ENCODE data around the gene SP4.

The SP4 gene

GRCh38 chr7:21414795-21415393 is 13.0 kb upstream of the SP4 start:
- Histone ChIP-seq H3K9ac (ENCODE audit: low read depth in 1 of 2, low read length in 2 of 2) (no peak overlapping the region), H3K27ac (ENCODE audit: low read depth, low read length) (no peak overlapping the region), H3K4me1 (ENCODE audit: control insufficient read depth in 1 of 2, insufficient read depth in 2 of 2, low read length in 2 of 2) (peaks cover 0 to 13% of the 10 kb centered on the region in 2 donors), H3K36me3 (ENCODE audit: control insufficient read depth in 1 of 2, insufficient read depth in 2 of 2, low read length in 2 of 2) (no peaks in the 10 kb centered on the region), H3K9me3 (ENCODE audit: control insufficient read depth in 1 of 2, low read length in 2 of 2) (no peaks in the 10 kb centered on the region), H3K4me3 (ENCODE audit: low read depth in 1 of 2, low read length in 2 of 2) (no peak overlapping the region), H3K27me3 (ENCODE audit: control insufficient read depth in 1 of 2, insufficient read depth in 2 of 2, low read length in 2 of 2) (no peaks in the 10 kb centered on the region)

GRCh38 chr7:21417647-21418046 is 10.2 kb upstream of the SP4 start:
- no peak overlapping the region for H3K9ac ChIP-seq (ENCODE audit: low read depth in 1 of 2, low read length in 2 of 2)
- H3K27ac ChIP-seq (ENCODE audit: low read depth, low read length) = no peak overlapping the region
- no peaks in the 10 kb centered on the region for H3K4me1 ChIP-seq (ENCODE audit: control insufficient read depth in 1 of 2, insufficient read depth in 2 of 2, low read length in 2 of 2)
- H3K9me3 ChIP-seq (ENCODE audit: control insufficient read depth in 1 of 2, low read length in 2 of 2) = no peaks in the 10 kb centered on the region
- H3K4me3 ChIP-seq (ENCODE audit: low read depth in 1 of 2, low read length in 2 of 2) = no peak overlapping the region
- no peaks in the 10 kb centered on the region for H3K27me3 ChIP-seq (ENCODE audit: control insufficient read depth in 1 of 2, insufficient read depth in 2 of 2, low read length in 2 of 2)
- no peaks in the 10 kb centered on the region for H3K36me3 ChIP-seq (ENCODE audit: control insufficient read depth in 1 of 2, insufficient read depth in 2 of 2, low read length in 2 of 2)

- no peak overlapping the region for H3K4me3 ChIP-seq (ENCODE audit: low read depth in 1 of 2, low read length in 2 of 2)
- no peak overlapping the region for H3K27ac ChIP-seq (ENCODE audit: low read depth, low read length)
- H3K9ac ChIP-seq (ENCODE audit: low read depth in 1 of 2, low read length in 2 of 2) = no peak overlapping the region
- H3K27me3 ChIP-seq (ENCODE audit: control insufficient read depth in 1 of 2, insufficient read depth in 2 of 2, low read length in 2 of 2) = no peaks in the 10 kb centered on the region
- no peaks in the 10 kb centered on the region for H3K9me3 ChIP-seq (ENCODE audit: control insufficient read depth in 1 of 2, low read length in 2 of 2)
- peaks cover 7 to 8% of the 10 kb centered on the region in 2 donors for H3K4me1 ChIP-seq (ENCODE audit: control insufficient read depth in 1 of 2, insufficient read depth in 2 of 2, low read length in 2 of 2)
- H3K36me3 ChIP-seq (ENCODE audit: control insufficient read depth in 1 of 2, insufficient read depth in 2 of 2, low read length in 2 of 2) = no peaks in the 10 kb centered on the region
Observed at GRCh38 chr7:21422751-21423150, 5.1 kb upstream of the SP4 start.

DNA sequence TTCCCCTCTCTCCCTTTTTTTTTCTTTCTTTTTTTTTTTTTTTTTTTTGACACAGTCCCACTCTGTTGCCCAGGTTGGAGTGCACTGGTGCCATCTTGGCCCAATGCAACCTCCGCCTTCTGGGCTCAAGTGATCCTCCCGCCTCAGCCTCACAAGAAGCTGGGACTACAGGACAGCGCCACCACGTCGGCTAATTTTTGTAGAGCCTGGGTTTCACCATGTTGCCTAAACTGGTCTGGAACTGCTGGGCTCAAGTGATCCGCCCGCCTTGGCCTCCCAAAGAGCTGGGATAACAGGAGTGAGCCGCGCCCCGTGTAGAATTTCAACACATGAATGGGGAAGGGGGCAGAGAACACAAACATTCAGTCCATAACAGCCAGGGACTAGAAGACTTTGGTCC is 2.6 kb upstream of the SP4 start:
- no peaks in the 10 kb centered on the region for H3K36me3 ChIP-seq (ENCODE audit: control insufficient read depth in 1 of 2, insufficient read depth in 2 of 2, low read length in 2 of 2)
- no peak overlapping the region for H3K4me3 ChIP-seq (ENCODE audit: low read depth in 1 of 2, low read length in 2 of 2)
- H3K9ac ChIP-seq (ENCODE audit: low read depth in 1 of 2, low read length in 2 of 2) = no peak overlapping the region
- H3K4me1 ChIP-seq (ENCODE audit: control insufficient read depth in 1 of 2, insufficient read depth in 2 of 2, low read length in 2 of 2) = peaks cover 25% of the 10 kb centered on the region in 2 donors
- no peak overlapping the region for H3K27ac ChIP-seq (ENCODE audit: low read depth, low read length)
- no peaks in the 10 kb centered on the region for H3K27me3 ChIP-seq (ENCODE audit: control insufficient read depth in 1 of 2, insufficient read depth in 2 of 2, low read length in 2 of 2)
- no peaks in the 10 kb centered on the region for H3K9me3 ChIP-seq (ENCODE audit: control insufficient read depth in 1 of 2, low read length in 2 of 2)

- Histone ChIP-seq H3K36me3 (ENCODE audit: control insufficient read depth in 1 of 2, insufficient read depth in 2 of 2, low read length in 2 of 2) (no peaks in the 10 kb centered on the region), H3K27ac (ENCODE audit: low read depth, low read length) (no peak overlapping the region), H3K27me3 (ENCODE audit: control insufficient read depth in 1 of 2, insufficient read depth in 2 of 2, low read length in 2 of 2) (no peaks in the 10 kb centered on the region), H3K9me3 (ENCODE audit: control insufficient read depth in 1 of 2, low read length in 2 of 2) (no peaks in the 10 kb centered on the region), H3K4me1 (ENCODE audit: control insufficient read depth in 1 of 2, insufficient read depth in 2 of 2, low read length in 2 of 2) (peaks cover 29 to 34% of the 10 kb centered on the region in 2 donors), H3K9ac (ENCODE audit: low read depth in 1 of 2, low read length in 2 of 2) (peak overlapping the region; percentile 28 to 80), H3K4me3 (ENCODE audit: low read depth in 1 of 2, low read length in 2 of 2) (peak overlapping the region; percentile 72 to 76)
Observed at GRCh38 chr7:21426286-21427181, 1.3 kb upstream of the SP4 start.

GRCh38 chr7:21427182-21427870 is 557 bp upstream of the SP4 start:
- Histone ChIP-seq H3K27ac (ENCODE audit: low read depth, low read length) (peak overlapping the region; percentile 97), H3K27me3 (ENCODE audit: control insufficient read depth in 1 of 2, insufficient read depth in 2 of 2, low read length in 2 of 2) (no peaks in the 10 kb centered on the region), H3K4me3 (ENCODE audit: low read depth in 1 of 2, low read length in 2 of 2) (peak overlapping the region; percentile 84 to 91), H3K4me1 (ENCODE audit: control insufficient read depth in 1 of 2, insufficient read depth in 2 of 2, low read length in 2 of 2) (peaks cover 29 to 34% of the 10 kb centered on the region in 2 donors), H3K9me3 (ENCODE audit: control insufficient read depth in 1 of 2, low read length in 2 of 2) (no peaks in the 10 kb centered on the region), H3K9ac (ENCODE audit: low read depth in 1 of 2, low read length in 2 of 2) (peak overlapping the region; percentile 67 to 80), H3K36me3 (ENCODE audit: control insufficient read depth in 1 of 2, insufficient read depth in 2 of 2, low read length in 2 of 2) (no peaks in the 10 kb centered on the region)

GRCh38 chr7:21428659-21428941 is 717 bp downstream of the SP4 start:
- Histone ChIP-seq H3K27me3 (ENCODE audit: control insufficient read depth in 1 of 2, insufficient read depth in 2 of 2, low read length in 2 of 2) (no peaks in the 10 kb centered on the region), H3K27ac (ENCODE audit: low read depth, low read length) (peak overlapping the region; percentile 83), H3K4me1 (ENCODE audit: control insufficient read depth in 1 of 2, insufficient read depth in 2 of 2, low read length in 2 of 2) (peaks cover 29 to 34% of the 10 kb centered on the region in 2 donors), H3K4me3 (ENCODE audit: low read depth in 1 of 2, low read length in 2 of 2) (peak overlapping the region; percentile 71 to 76), H3K36me3 (ENCODE audit: control insufficient read depth in 1 of 2, insufficient read depth in 2 of 2, low read length in 2 of 2) (no peaks in the 10 kb centered on the region), H3K9me3 (ENCODE audit: control insufficient read depth in 1 of 2, low read length in 2 of 2) (no peaks in the 10 kb centered on the region), H3K9ac (ENCODE audit: low read depth in 1 of 2, low read length in 2 of 2) (peak overlapping the region; percentile 26 to 66)

- H3K4me1 ChIP-seq (ENCODE audit: control insufficient read depth in 1 of 2, insufficient read depth in 2 of 2, low read length in 2 of 2) = peaks cover 29 to 34% of the 10 kb centered on the region in 2 donors
- peak overlapping the region; percentile 6 to 26 for H3K9ac ChIP-seq (ENCODE audit: low read depth in 1 of 2, low read length in 2 of 2)
- no peak overlapping the region for H3K27ac ChIP-seq (ENCODE audit: low read depth, low read length)
- H3K27me3 ChIP-seq (ENCODE audit: control insufficient read depth in 1 of 2, insufficient read depth in 2 of 2, low read length in 2 of 2) = no peaks in the 10 kb centered on the region
- no peaks in the 10 kb centered on the region for H3K36me3 ChIP-seq (ENCODE audit: control insufficient read depth in 1 of 2, insufficient read depth in 2 of 2, low read length in 2 of 2)
- no peaks in the 10 kb centered on the region for H3K9me3 ChIP-seq (ENCODE audit: control insufficient read depth in 1 of 2, low read length in 2 of 2)
- peak overlapping the region; percentile 71 to 76 for H3K4me3 ChIP-seq (ENCODE audit: low read depth in 1 of 2, low read length in 2 of 2)
Observed at GRCh38 chr7:21429021-21429420, 1.1 kb downstream of the SP4 start.

- H3K27ac ChIP-seq (ENCODE audit: low read depth, low read length) = no peak overlapping the region
- no peak overlapping the region for H3K9ac ChIP-seq (ENCODE audit: low read depth in 1 of 2, low read length in 2 of 2)
- H3K9me3 ChIP-seq (ENCODE audit: control insufficient read depth in 1 of 2, low read length in 2 of 2) = no peaks in the 10 kb centered on the region
- H3K4me3 ChIP-seq (ENCODE audit: low read depth in 1 of 2, low read length in 2 of 2) = peak overlapping the region in 1 of 2 donors; percentile 12
- H3K27me3 ChIP-seq (ENCODE audit: control insufficient read depth in 1 of 2, insufficient read depth in 2 of 2, low read length in 2 of 2) = no peaks in the 10 kb centered on the region
- peaks cover 29 to 34% of the 10 kb centered on the region in 2 donors for H3K4me1 ChIP-seq (ENCODE audit: control insufficient read depth in 1 of 2, insufficient read depth in 2 of 2, low read length in 2 of 2)
- no peaks in the 10 kb centered on the region for H3K36me3 ChIP-seq (ENCODE audit: control insufficient read depth in 1 of 2, insufficient read depth in 2 of 2, low read length in 2 of 2)
Observed at GRCh38 chr7:21429786-21430574, 2.1 kb downstream of the SP4 start.

Measured in duodenal mucosa (tissue), 2 donors.